Measurements from ENCODE around the gene GRIK1.

Gene GRIK1

GRCh38 chr21:29787361-29787909 is 152.4 kb downstream of the GRIK1 start:
- no peak overlapping the region for H3K4ac ChIP-seq (ENCODE audit: low read length)
- H3K4me3 ChIP-seq (ENCODE audit: low read length in 2 of 2) = no peak overlapping the region
- H3K9me3 ChIP-seq (replicated peaks in 1 of 2; ENCODE audit: control insufficient read depth in 2 of 2, insufficient read depth in 1 of 2, low read depth in 1 of 2, low read length in 2 of 2) = peaks cover 0 to 2% of the 10 kb centered on the region in 2 donors
- no peak overlapping the region for H3K4me2 ChIP-seq (ENCODE audit: insufficient read depth, low read length, poor library complexity, severe bottlenecking)
- no peak overlapping the region for H2AFZ ChIP-seq (ENCODE audit: low read length)
- no peak overlapping the region for H3K9ac ChIP-seq (ENCODE audit: low read depth, low read length, poor library complexity)
- no peak for DNase-seq (ENCODE audit: low spot score)
- H3K4me1 ChIP-seq (ENCODE audit: control insufficient read depth in 2 of 2, insufficient read depth in 1 of 2, low read depth in 1 of 2, low read length in 2 of 2) = peaks cover 0 to 2% of the 10 kb centered on the region in 2 donors
- no peak overlapping the region for H2BK120ac ChIP-seq (ENCODE audit: low read depth, low read length)
- H3K27ac ChIP-seq (replicated peaks; ENCODE audit: low read length) = no peak overlapping the region
- no peaks in the 10 kb centered on the region for H3K27me3 ChIP-seq (ENCODE audit: control insufficient read depth in 3 of 3, insufficient read depth in 3 of 3, low read depth in 1 of 3, low read length in 3 of 3)
- no peak overlapping the region for H2AK5ac ChIP-seq (ENCODE audit: low read depth, low read length)
- H4K8ac ChIP-seq (ENCODE audit: low read depth, low read length) = no peak overlapping the region
- no peak overlapping the region for H3K23ac ChIP-seq (ENCODE audit: low read depth, low read length, poor library complexity)
- H4K91ac ChIP-seq (ENCODE audit: low read depth, low read length, poor library complexity) = no peak overlapping the region
- no peak overlapping the region for H2BK15ac ChIP-seq (ENCODE audit: low read length)
- no peak overlapping the region for H2BK12ac ChIP-seq (ENCODE audit: low read length)
- H3K36me3 ChIP-seq (replicated peaks in 1 of 2; ENCODE audit: control insufficient read depth in 2 of 2, insufficient read depth in 2 of 2, low read length in 2 of 2) = no peaks in the 10 kb centered on the region
- WGBS, 2 donors (ENCODE audit: extremely low coverage in 2 of 2, insufficient read length in 2 of 2, insufficient replicate concordance in 1 of 2) = no CpG with 5 or more reads among the region's 5 CpGs
- no peak overlapping the region for H3K14ac ChIP-seq (ENCODE audit: low read length)
- H3K18ac ChIP-seq (ENCODE audit: low read length) = no peak overlapping the region
- no peak overlapping the region for H2BK5ac ChIP-seq (ENCODE audit: low read length)
- H3K79me1 ChIP-seq (ENCODE audit: low read depth, low read length) = no peaks in the 10 kb centered on the region

GRCh38 chr21:29786496-29787360 is 153.1 kb downstream of the GRIK1 start:
- Histone ChIP-seq H2AK5ac (ENCODE audit: low read depth, low read length) (no peak overlapping the region), H3K4ac (ENCODE audit: low read length) (no peak overlapping the region), H2AFZ (ENCODE audit: low read length) (peak overlapping the region; percentile 31), H3K27ac (replicated peaks; ENCODE audit: low read length) (no peak overlapping the region), H3K9me3 (replicated peaks in 1 of 2; ENCODE audit: control insufficient read depth in 2 of 2, insufficient read depth in 1 of 2, low read depth in 1 of 2, low read length in 2 of 2) (peaks cover 0 to 2% of the 10 kb centered on the region in 2 donors), H4K91ac (ENCODE audit: low read depth, low read length, poor library complexity) (no peak overlapping the region), H3K4me2 (ENCODE audit: insufficient read depth, low read length, poor library complexity, severe bottlenecking) (no peak overlapping the region), H2BK5ac (ENCODE audit: low read length) (no peak overlapping the region), H2BK12ac (ENCODE audit: low read length) (no peak overlapping the region), H2BK15ac (ENCODE audit: low read length) (no peak overlapping the region), H3K9ac (ENCODE audit: low read depth, low read length, poor library complexity) (no peak overlapping the region), H3K36me3 (replicated peaks in 1 of 2; ENCODE audit: control insufficient read depth in 2 of 2, insufficient read depth in 2 of 2, low read length in 2 of 2) (no peaks in the 10 kb centered on the region), H3K79me1 (ENCODE audit: low read depth, low read length) (no peaks in the 10 kb centered on the region), H3K4me3 (ENCODE audit: low read length in 2 of 2) (no peak overlapping the region), H3K27me3 (ENCODE audit: control insufficient read depth in 3 of 3, insufficient read depth in 3 of 3, low read depth in 1 of 3, low read length in 3 of 3) (no peaks in the 10 kb centered on the region), H2BK120ac (ENCODE audit: low read depth, low read length) (no peak overlapping the region), H3K23ac (ENCODE audit: low read depth, low read length, poor library complexity) (no peak overlapping the region), H3K18ac (ENCODE audit: low read length) (no peak overlapping the region), H3K14ac (ENCODE audit: low read length) (no peak overlapping the region), H4K8ac (ENCODE audit: low read depth, low read length) (no peak overlapping the region), H3K4me1 (ENCODE audit: control insufficient read depth in 2 of 2, insufficient read depth in 1 of 2, low read depth in 1 of 2, low read length in 2 of 2) (peaks cover 0 to 2% of the 10 kb centered on the region in 2 donors)
- no CpG with 5 or more reads among the region's 4 CpGs for WGBS, 2 donors (ENCODE audit: extremely low coverage in 2 of 2, insufficient read length in 2 of 2, insufficient replicate concordance in 1 of 2)
- DNase-seq (ENCODE audit: low spot score) = no peak

DNA sequence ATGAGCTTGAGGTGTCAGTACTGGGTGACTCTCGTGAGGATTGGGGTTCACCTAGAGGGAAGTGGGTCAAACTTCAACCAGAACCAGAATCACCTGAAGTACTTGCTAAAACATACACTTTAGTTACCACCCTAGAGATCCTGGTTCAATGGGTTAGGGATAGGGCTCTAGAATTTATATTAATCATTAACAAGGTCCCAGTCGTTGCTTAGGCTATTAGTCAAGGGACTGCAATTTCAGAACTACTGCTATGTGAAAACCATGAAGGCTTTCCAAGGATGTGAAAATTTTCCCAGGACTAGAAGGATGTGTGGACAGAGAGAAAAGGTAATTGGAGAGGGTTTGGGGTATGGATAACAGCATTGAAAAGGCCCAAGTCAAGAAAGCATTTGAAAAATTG is 162.6 kb downstream of the GRIK1 start:
- no CpG with 5 or more reads among the region's 2 CpGs for WGBS, 2 donors (ENCODE audit: extremely low coverage in 2 of 2, insufficient read length in 2 of 2, insufficient replicate concordance in 1 of 2)
- Histone ChIP-seq H2AFZ (ENCODE audit: low read length) (no peak overlapping the region), H3K4ac (ENCODE audit: low read length) (no peak overlapping the region), H3K23ac (ENCODE audit: low read depth, low read length, poor library complexity) (no peak overlapping the region), H3K18ac (ENCODE audit: low read length) (no peak overlapping the region), H2BK12ac (ENCODE audit: low read length) (no peak overlapping the region), H3K79me1 (ENCODE audit: low read depth, low read length) (no peaks in the 10 kb centered on the region), H4K8ac (ENCODE audit: low read depth, low read length) (no peak overlapping the region), H3K36me3 (replicated peaks in 1 of 2; ENCODE audit: control insufficient read depth in 2 of 2, insufficient read depth in 2 of 2, low read length in 2 of 2) (no peaks in the 10 kb centered on the region), H2AK5ac (ENCODE audit: low read depth, low read length) (no peak overlapping the region), H2BK120ac (ENCODE audit: low read depth, low read length) (no peak overlapping the region), H3K27ac (replicated peaks; ENCODE audit: low read length) (no peak overlapping the region), H3K9ac (ENCODE audit: low read depth, low read length, poor library complexity) (no peak overlapping the region), H3K14ac (ENCODE audit: low read length) (no peak overlapping the region), H3K4me1 (ENCODE audit: control insufficient read depth in 2 of 2, insufficient read depth in 1 of 2, low read depth in 1 of 2, low read length in 2 of 2) (peaks cover 2% of the 10 kb centered on the region in 2 donors), H3K4me3 (ENCODE audit: low read length in 2 of 2) (no peak overlapping the region), H3K9me3 (replicated peaks in 1 of 2; ENCODE audit: control insufficient read depth in 2 of 2, insufficient read depth in 1 of 2, low read depth in 1 of 2, low read length in 2 of 2) (no peaks in the 10 kb centered on the region), H2BK15ac (ENCODE audit: low read length) (no peak overlapping the region), H3K27me3 (ENCODE audit: control insufficient read depth in 3 of 3, insufficient read depth in 3 of 3, low read depth in 1 of 3, low read length in 3 of 3) (no peaks in the 10 kb centered on the region), H4K91ac (ENCODE audit: low read depth, low read length, poor library complexity) (no peak overlapping the region), H2BK5ac (ENCODE audit: low read length) (no peak overlapping the region), H3K4me2 (ENCODE audit: insufficient read depth, low read length, poor library complexity, severe bottlenecking) (no peak overlapping the region)
- DNase-seq (ENCODE audit: low spot score) = no peak

DNA sequence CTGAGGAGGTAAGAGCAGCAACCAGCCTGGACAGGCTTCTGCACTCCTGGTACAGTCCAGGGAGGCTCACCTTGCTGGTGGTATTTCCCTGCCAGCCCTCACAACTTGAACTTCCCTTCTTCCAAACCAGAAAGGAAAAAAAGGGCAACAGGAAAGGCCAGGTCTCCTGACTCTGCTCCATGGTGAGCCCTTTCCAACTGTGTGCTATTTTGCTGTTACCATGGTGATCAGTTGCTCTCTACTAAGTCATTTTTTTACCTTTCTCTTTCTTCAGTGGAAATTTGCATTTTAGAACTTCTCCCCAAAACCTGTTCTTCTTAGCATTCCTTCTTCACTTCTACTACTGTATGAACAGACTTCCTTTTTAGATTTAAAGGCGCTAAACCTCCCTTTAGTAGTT is 164.3 kb downstream of the GRIK1 start:
- Histone ChIP-seq H3K14ac (ENCODE audit: low read length) (no peak overlapping the region), H2BK15ac (ENCODE audit: low read length) (no peak overlapping the region), H4K91ac (ENCODE audit: low read depth, low read length, poor library complexity) (no peak overlapping the region), H3K4ac (ENCODE audit: low read length) (no peak overlapping the region), H3K27me3 (ENCODE audit: control insufficient read depth in 3 of 3, insufficient read depth in 3 of 3, low read depth in 1 of 3, low read length in 3 of 3) (no peaks in the 10 kb centered on the region), H3K23ac (ENCODE audit: low read depth, low read length, poor library complexity) (no peak overlapping the region), H4K8ac (ENCODE audit: low read depth, low read length) (no peak overlapping the region), H3K9ac (ENCODE audit: low read depth, low read length, poor library complexity) (no peak overlapping the region), H3K79me1 (ENCODE audit: low read depth, low read length) (no peaks in the 10 kb centered on the region), H2AK5ac (ENCODE audit: low read depth, low read length) (no peak overlapping the region), H3K9me3 (replicated peaks in 1 of 2; ENCODE audit: control insufficient read depth in 2 of 2, insufficient read depth in 1 of 2, low read depth in 1 of 2, low read length in 2 of 2) (no peaks in the 10 kb centered on the region), H3K18ac (ENCODE audit: low read length) (no peak overlapping the region), H2BK5ac (ENCODE audit: low read length) (no peak overlapping the region), H3K4me1 (ENCODE audit: control insufficient read depth in 2 of 2, insufficient read depth in 1 of 2, low read depth in 1 of 2, low read length in 2 of 2) (peaks cover 2% of the 10 kb centered on the region in 2 donors), H3K36me3 (replicated peaks in 1 of 2; ENCODE audit: control insufficient read depth in 2 of 2, insufficient read depth in 2 of 2, low read length in 2 of 2) (no peaks in the 10 kb centered on the region), H3K27ac (replicated peaks; ENCODE audit: low read length) (no peak overlapping the region), H3K4me3 (ENCODE audit: low read length in 2 of 2) (no peak overlapping the region), H2BK120ac (ENCODE audit: low read depth, low read length) (no peak overlapping the region), H3K4me2 (ENCODE audit: insufficient read depth, low read length, poor library complexity, severe bottlenecking) (no peak overlapping the region), H2AFZ (ENCODE audit: low read length) (no peak overlapping the region), H2BK12ac (ENCODE audit: low read length) (no peak overlapping the region)
- no CpG with 5 or more reads among the region's 1 CpG for WGBS, 2 donors (ENCODE audit: extremely low coverage in 2 of 2, insufficient read length in 2 of 2, insufficient replicate concordance in 1 of 2)
- no peak for DNase-seq (ENCODE audit: low spot score)

Measured in neuronal stem cell (in vitro differentiated cells).